GM18870 (cell line): Measurements from ENCODE around the gene CDC42EP2.
"Not testable (repeated sequence)": the region's sequence is repeated elsewhere in the genome, so short reads cannot be mapped to it uniquely, and the experiment has no call there.

Source experiments
- ATAC-seq: cut with Tn5 transposase; IDR thresholded peaks from one replicate; pipeline ENCODE4 v1.9.1; 2021; ENCODE audit warnings: moderate library complexity; ENCODE audit not compliant: unreplicated experiment

Gene CDC42EP2

DNA sequence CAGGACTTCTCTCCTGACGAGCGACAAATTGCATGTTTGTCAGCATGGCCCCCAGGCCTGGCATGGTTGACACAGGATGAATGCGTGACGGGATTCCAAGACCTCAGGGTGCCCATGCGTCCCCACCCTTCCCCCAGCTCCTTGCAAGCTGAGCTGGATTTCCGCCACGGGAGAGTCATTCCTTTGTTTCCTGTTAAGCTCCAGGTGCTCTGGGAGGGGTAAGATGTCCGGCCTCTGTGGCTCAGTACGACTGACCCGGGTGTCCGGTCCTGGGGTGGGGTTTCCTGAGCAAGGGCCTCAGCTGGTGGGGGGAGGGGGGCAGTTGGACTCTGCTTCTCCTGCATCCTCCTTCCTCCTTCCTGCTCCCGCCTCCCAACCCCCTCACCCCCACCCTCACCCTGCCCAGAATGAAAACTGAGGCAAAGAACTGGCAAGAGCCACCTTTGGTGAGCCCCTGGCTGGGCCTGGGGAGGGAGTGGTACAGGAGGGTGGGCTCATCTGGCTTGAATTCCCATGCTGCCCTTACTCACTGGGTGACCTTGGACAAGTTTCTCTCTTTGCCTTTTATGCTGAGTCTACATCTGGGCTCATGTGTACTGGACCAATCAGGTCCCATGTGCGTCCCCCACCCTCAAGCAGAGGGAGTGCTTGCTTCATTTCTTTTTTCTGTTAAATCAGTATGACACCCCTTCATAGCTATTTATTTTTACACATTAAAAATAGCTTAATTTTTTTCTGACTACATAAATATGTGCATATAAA is 2.5 kb downstream of the CDC42EP2 start:
- no peak for ATAC-seq

DNA sequence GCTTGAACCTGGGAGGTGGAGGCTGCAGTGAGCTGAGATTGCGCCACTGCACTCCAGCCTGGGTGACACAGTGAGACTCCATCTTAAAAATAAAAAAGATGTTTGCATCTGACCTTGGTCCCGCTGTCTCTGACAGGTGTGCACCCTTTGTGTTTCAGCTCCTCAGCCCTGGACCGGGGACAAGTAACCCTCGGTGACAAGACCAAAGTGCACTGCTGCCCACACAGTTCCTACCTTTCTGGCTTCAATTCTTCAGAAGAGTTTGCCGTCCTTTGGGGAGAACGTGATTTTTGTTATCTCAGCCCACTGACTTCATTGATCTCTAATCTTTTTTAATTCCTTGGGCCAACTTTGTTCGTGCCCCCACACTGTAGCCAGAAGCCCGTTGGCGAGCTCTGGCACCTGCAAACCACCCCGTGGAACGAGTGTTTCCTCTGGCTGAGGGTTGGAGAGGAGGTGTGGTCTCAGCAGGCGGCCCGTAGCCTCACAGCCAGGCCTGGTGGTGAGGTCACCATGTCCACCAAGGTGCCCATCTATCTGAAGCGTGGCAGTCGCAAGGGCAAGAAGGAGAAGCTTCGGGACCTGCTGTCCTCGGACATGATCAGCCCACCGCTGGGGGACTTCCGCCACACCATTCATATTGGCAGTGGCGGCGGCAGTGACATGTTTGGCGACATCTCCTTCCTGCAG is 5.9 kb downstream of the CDC42EP2 start:
- no peak for ATAC-seq

DNA sequence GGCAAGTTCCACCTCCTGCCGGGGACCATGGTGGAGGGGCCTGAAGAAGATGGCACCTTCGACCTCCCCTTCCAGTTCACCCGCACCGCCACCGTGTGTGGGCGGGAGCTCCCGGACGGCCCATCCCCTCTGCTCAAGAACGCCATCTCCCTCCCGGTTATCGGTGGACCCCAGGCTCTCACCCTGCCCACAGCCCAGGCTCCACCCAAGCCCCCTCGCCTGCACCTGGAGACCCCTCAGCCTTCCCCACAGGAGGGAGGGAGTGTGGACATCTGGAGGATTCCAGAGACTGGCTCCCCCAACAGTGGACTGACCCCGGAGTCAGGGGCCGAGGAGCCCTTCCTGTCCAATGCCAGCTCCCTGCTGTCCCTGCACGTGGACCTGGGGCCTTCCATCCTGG is 6.4 kb downstream of the CDC42EP2 start:
- no peak for ATAC-seq

DNA sequence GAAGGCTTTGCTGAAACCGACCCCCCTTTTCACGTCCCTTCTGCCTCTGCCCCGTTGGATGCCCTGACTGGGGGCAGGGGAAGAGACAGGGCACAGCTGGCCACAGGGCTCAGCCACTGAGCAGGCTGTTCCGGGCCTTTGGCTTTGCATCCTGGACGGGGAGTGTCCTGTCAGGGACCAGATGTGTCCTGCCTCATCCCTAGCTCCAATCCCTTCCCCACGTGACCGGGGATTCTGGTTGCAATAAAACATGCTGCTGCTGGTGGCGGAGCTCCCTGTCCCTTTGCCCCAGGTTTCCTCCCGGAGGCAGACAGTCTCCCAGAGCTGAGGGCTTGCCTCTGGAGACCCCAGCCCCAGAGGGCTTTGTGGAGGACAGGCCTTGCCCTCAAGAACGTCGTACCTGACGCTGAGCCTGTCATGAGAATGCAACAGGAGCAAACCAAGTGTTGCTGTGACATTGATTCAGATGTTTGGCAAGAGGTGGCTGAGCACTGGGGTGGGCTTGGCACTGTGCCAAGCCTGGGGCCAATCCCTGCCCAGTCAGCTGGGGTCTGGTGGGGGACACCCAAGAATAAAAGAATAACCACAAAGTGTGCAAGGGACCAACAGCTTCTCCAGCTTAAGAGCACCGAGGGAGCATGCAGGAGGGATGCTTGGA is 7.3 kb downstream of the CDC42EP2 start:
- no peak for ATAC-seq

DNA sequence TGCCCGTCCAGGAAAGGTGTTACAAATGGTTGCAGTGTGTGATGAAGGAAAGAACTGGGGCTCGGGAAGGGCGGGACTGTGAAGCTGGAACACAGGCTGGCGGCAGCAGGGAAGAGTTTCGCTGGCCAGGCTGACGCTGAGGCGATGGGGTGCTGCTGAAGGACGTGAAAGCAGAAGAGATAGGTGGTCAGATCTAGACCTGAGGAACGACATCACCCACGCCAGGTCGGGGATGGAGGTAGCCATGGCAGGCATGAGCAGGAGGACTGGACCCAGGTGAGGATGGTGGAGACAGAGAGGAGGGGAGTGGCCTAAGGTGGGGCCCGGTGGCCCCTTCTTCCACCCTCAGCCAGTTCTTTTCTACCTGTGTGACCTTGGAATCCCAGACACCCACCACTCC is 9.1 kb downstream of the CDC42EP2 start:
- no peak for ATAC-seq

DNA sequence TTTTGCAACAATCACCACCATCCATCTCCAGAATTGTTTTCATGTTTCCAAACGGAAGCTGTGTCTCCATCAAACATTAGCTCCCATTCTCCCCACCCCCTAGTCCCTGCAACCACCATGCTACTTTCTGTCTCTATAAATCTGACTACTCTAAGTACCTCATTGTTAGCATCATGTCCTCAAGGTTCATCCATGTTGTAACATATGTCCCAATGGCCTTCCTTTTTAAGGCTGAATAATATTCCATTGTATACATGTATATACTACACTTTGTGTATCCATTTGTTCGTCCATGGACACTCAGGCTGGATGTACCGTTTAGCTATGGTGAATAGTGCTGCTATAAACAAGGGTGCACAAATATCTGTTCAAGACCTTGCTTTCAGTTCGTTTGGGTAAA is 10.8 kb downstream of the CDC42EP2 start:
- no peak for ATAC-seq

DNA sequence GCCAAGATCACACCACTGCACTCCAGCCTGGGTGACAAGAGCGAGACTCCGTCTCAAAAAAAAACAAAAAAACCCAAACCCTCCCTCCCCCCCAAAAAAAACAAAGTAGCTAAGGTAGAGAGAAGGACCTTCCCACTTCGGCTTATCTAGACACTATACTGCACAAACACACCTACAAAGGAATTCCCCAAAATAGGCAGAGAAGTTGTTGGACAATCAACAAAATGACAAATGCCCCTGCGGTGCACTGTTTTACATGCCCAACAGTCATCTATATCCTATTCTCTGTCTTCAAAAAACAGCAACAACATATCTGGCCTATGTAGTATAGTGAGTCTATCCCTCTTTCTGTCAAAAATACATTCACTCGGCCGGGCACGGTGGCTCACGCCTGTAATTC is 12.4 kb downstream of the CDC42EP2 start:
- ATAC-seq, result no peak

DNA sequence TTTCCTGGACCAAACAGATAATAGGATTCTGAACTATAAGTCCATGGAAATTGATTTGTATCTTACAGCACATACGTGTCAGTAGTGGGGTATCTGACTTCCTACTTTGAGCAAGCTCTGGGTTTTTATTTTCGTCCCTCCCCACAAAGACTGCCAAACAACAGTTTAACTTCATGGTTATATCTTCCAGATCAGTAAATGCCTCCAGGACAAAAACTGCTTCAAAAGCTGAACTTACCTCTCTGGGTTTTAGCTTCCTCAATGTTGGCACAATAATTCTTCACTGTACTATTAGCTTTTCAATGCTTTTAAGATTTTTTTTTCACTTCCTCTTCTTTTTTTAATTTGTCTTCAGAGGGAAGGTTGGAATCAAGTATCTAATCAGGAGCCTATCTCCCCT is 14.8 kb downstream of the CDC42EP2 start:
- ATAC-seq, result no peak

DNA sequence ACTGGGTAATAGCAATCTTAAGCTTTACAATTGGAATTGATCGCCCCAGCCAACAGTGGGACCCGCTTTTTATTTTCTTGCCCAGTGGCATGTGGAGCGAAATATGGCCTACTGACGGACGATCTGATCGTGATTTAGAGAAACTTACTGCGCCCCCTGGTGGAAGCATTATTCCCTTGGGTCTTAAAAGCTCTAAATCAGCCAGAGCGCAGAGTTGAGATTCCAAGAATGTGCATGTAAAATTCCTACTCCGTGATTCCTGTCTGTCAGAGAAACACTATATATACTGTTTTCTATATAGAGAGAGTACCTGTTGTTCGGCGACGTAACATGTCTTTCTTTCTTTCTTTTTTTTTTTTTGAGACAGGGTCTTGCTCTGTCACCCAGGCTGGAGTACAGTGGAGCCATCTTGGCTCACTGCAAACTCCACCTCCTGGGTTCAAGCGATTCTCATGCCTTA is 15.3 kb downstream of the CDC42EP2 start:
- no peak for ATAC-seq

DNA sequence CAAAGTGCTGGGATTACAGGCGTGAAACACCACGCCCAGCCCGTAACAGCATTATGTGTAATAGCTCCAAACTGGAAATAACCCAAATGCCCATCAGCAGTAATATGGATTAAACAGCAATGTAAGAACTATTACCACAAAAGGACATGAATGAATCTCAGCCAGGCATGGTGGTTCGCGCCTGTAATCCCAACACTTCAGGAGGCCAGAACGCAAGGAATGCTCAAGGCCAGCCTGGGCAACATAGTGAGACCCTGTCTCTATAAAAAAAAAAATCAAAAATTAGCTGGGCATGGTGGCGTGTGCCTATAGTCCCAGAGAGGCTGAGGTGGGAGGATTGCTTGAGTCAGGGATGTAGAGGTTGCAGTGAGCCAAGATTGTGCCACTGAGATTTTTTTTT is 15.9 kb downstream of the CDC42EP2 start:
- ATAC-seq, result no peak

DNA sequence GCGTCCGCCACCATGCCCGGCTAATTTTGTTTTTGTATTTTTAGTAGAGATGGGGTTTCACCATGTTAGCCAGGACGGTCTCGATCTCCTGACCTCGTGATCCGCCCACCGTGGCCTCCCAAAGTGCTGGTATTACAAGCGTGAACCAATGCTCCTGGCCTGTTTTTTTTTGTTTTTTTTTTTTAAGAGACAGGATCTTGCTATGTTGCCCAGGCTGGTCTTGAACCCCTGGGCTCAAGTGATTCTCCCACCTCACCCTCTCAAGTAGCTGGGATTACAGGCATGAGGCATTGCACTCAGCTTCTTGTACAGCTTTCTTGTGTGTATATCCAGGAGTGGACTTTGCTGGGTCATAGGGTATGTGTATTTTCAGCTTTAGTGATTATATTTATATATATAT is 17.9 kb downstream of the CDC42EP2 start:
- ATAC-seq, result not testable (repeated sequence)

DNA sequence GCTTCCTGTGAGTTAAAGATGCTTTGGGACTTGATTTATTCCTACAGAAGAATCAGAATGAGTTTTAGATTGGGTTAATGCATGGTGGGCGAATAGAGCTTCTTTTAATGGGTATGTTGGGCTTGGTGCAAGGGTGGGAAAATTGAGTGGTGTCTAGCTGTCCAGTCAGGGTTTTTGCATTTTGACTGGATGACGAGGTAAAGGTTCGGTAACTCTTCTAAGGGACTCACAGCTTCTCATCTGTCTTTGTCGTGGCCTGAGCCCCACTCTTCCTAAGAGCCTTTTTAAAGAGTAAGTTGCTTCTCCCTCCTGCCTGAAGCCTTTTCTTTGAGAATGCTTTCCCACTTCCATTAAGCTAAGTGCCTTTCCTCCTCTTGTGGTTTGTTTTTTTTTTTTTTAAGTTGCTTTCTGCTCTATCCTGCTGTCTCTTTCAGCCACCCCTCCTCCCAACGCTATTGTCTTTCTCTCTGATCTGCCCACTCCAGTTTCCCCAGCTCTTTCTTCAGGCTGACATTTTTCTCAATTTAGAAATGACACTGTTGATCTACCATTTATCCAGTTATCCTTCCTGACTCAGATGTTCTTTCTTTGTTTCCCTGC is 20.1 kb downstream of the CDC42EP2 start:
- no peak for ATAC-seq

DNA sequence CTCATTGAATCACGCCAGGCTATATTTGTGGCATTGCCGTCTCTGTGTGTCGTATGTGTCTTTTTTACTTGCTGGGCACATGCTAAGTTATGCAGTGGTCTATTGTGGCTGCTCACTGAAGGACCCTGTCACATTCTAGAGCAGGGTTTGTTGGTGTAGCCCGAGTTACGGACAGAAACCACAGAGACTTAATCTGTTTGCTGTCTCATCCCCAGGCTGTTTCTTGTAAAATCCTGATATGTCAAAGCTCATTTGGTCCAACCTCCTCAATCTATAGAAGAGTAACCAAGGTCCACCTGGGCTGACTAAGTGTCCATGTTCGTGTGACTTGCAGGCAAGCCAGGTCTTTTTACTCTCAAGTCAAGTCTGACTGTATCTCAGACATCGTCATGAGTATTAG is 24.0 kb downstream of the CDC42EP2 start:
- no peak for ATAC-seq

DNA sequence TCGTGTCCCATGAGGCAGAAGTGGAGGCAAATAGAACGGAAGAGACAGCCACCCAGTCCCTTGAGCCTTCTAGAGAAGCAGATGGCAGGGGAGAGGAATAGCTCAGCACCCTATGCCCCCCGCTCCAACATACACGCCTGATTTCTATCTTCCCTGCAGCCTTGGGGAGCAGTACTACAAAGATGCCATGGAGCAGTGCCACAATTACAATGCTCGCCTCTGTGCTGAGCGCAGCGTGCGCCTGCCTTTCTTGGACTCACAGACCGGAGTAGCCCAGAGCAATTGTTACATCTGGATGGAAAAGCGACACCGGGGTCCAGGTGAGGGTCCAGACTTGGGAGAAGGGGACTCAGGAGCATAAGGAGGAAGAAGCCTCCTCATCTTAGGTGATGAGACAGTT is 25.6 kb downstream of the CDC42EP2 start:
- ATAC-seq, result no peak

DNA sequence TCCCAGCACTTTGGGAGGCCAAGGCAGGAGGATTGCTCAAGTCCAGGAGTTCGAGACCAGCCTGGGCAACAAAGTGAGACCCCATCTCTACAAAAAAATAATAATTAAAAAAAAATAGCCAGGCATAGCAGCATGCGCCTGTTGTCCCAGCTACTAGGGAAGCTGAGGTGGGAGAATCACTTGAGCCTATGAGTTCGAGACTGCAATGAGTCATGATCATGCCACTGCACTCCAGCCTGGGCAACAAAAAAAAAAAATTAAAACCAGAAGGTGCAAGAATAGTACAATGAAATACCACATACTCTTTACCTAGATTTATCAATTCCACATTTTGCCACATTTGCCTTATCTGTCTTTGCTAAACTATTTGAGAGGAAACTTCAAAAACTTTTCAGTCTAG is 27.2 kb downstream of the CDC42EP2 start:
- ATAC-seq, result no peak

DNA sequence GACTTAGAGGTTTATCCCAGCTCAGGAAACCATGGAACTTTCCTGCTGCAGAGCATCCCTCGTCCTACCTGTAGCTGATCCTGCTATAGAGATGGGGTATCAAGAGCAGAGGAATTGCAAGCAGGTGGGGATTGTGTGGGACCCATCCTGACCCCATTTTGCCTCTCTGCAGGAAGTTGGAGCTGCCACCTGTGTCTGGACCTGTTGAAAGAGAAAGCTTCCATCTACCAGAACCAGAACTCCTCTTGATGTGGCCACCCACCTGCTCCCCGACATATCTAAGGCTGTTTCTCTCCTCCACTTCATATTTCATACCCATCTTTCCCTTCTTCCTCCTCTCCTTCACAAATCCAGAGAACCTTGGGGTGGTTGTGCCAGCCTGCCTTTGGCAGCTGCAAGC is 36.8 kb downstream of the CDC42EP2 start:
- ATAC-seq, result no peak

DNA sequence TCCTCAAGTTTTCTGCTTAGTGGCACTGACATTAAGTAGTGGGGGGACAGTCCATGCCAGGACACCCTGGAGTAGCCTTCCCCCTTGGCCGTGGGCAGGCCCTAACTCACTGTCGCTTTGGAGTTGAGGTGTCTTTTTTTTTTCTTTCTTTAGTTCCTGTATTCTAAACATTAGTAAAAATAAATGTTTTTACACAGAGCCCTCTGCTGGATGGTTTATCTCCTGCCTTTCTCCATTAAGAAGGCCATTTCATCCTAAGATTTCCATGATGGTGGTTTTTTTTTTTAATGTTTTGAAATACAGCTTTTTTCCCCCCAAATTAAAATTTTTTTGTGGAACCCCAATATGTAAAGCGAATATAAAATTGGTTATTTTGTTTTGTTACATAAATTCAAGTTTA is 38.1 kb downstream of the CDC42EP2 start:
- ATAC-seq, result no peak

DNA sequence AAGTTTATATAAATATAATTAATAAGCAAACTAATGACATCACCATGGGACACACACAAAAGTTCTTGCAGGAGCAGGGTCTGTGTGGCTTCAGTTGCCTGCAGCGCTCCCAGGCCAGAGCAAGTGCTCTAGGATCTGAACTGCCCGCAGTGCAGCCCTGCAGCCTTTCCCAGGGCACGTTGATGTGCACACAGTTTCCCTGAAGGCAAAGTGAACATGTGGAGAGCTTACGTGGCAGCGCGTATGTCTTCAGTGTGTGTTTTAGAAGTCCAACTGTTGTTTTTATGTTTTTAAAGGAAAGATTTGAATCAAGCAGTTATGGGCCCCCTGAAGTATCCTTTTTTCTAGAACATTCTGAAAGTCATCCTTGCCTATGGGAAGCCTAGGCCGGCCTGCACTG is 38.7 kb downstream of the CDC42EP2 start:
- no peak for ATAC-seq

DNA sequence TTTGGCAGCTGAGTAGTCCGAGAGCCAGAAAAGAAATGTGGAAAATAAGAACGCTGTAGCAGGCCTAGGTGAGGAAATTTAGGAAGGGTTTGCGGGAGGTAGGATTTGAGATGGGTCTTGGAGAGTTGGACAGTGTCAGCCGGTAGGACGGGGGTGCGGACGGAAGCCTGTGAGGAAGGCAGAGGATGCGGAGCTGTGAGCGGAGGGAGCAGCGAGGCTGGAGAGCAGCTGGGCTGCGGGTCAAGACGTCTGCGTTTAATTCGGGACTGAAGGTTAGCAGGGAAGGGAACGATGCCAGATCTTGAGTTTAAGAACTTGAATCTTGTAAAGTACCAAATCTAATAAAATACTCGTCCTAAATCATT is 39.2 kb downstream of the CDC42EP2 start:
- no peak for ATAC-seq

DNA sequence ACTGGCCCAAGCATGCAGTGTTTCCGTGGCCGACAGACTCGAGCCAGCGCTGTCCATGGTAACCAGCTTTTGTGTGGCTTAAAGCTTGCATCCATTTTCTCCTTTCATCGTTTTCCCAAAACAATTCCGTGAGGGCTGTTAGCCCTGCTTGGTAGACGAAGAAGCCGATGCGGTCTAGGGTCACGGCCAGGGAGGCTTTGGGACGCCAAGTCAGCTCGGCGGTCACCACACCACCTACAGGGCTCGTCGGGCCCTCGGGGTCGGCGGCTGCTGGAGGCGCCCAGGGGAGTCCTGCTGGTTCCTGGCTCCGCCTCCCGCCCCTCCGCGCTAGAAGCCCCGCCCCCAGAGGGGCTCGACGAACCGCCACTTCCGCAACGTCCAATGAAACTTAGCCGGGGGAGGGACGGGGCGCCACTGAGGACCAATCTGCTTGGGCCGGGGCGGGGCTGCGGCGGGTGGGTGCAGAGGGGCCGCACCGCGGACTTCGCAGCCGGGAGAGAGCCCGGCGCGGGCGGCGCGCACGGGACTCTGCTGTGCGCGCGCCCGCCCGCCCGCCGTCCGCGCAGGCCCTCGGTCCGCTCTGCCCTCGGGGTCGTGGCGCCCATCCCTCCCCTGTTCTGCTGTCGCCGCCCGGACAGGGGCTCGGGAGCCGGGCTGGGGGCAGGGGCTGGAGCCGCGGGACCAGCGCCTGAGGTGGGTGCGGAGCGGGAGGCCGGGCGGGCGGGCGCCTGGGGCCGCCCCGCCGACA is 39.8 kb downstream of the CDC42EP2 start, which contains the start of gene TIGD3:
TSS of gene TIGD3 (plus strand) at position 487 of the 748 bp plus-strand sequence. CDS start 1,058 bp downstream, outside the sequence.
- ATAC-seq, result peak; percentile 56
